ENCODE measurements around the gene MTHFSD. TPM values are rescaled to one million over a fixed set of nuclear protein-coding genes. Genes with fewer than 3 reads are reported as not detected.

The MTHFSD gene
- total RNA-seq, 1 donor from 2014 or later, result 20.2 TPM

- Mint-ChIP-seq H3K4me1 (ENCODE audit: unreplicated experiment) (peaks cover 4% of the 10 kb centered on the region), H3K36me3 (peaks cover 4% of the 10 kb centered on the region), H3K27ac (no peak overlapping the region), H3K9me3 (no peaks in the 10 kb centered on the region), H3K27me3 (peaks cover 87% of the 10 kb centered on the region), H3K4me3 (peak overlapping the region; percentile 61)
- no peak for TF ChIP-seq CTCF (conservative IDR thresholded peaks at IDR 0.05)
- no peak for DNase-seq (ENCODE audit: extremely low spot score, unreplicated experiment)
Observed at GRCh38 chr16:86515777-86516622, 39.0 kb downstream of the MTHFSD start.

- H3K27me3 Mint-ChIP-seq, result peaks cover 89% of the 10 kb centered on the region
- H3K36me3 Mint-ChIP-seq, result peaks cover 4% of the 10 kb centered on the region
- H3K4me3 Mint-ChIP-seq, result no peak overlapping the region
- no peak for TF ChIP-seq CTCF (conservative IDR thresholded peaks at IDR 0.05)
- no peak for DNase-seq (ENCODE audit: extremely low spot score, unreplicated experiment)
- peaks cover 4% of the 10 kb centered on the region for H3K4me1 Mint-ChIP-seq (ENCODE audit: unreplicated experiment)
- no peak overlapping the region for H3K27ac Mint-ChIP-seq
- H3K9me3 Mint-ChIP-seq, result no peaks in the 10 kb centered on the region
Observed at GRCh38 chr16:86515413-86515776, 39.6 kb downstream of the MTHFSD start.

- H3K4me1 Mint-ChIP-seq (ENCODE audit: unreplicated experiment), result peaks cover 4% of the 10 kb centered on the region
- no peak for TF ChIP-seq CTCF (conservative IDR thresholded peaks at IDR 0.05)
- H3K4me3 Mint-ChIP-seq, result peak overlapping the region; percentile 56
- H3K27me3 Mint-ChIP-seq, result peaks cover 82% of the 10 kb centered on the region
- H3K9me3 Mint-ChIP-seq, result no peaks in the 10 kb centered on the region
- peaks cover 4% of the 10 kb centered on the region for H3K36me3 Mint-ChIP-seq
- no peak overlapping the region for H3K27ac Mint-ChIP-seq
- no peak for DNase-seq (ENCODE audit: extremely low spot score, unreplicated experiment)
Observed at GRCh38 chr16:86514481-86515376, 40.3 kb downstream of the MTHFSD start.

- Mint-ChIP-seq H3K27ac (peak overlapping the region; percentile 24), H3K36me3 (peaks cover 4% of the 10 kb centered on the region), H3K9me3 (no peaks in the 10 kb centered on the region), H3K27me3 (peaks cover 79% of the 10 kb centered on the region), H3K4me3 (peak overlapping the region; percentile 78), H3K4me1 (ENCODE audit: unreplicated experiment) (peaks cover 4% of the 10 kb centered on the region)
- DNase-seq (ENCODE audit: extremely low spot score, unreplicated experiment), result no peak
- no peak for TF ChIP-seq CTCF (conservative IDR thresholded peaks at IDR 0.05)
Observed at GRCh38 chr16:86513471-86514277, 41.4 kb downstream of the MTHFSD start.

- DNase-seq (ENCODE audit: extremely low spot score, unreplicated experiment), result no peak
- peak overlapping the region; percentile 68 for H3K4me3 Mint-ChIP-seq
- TF ChIP-seq CTCF (conservative IDR thresholded peaks at IDR 0.05), result no peak
- peaks cover 4% of the 10 kb centered on the region for H3K36me3 Mint-ChIP-seq
- H3K9me3 Mint-ChIP-seq, result no peaks in the 10 kb centered on the region
- H3K4me1 Mint-ChIP-seq (ENCODE audit: unreplicated experiment), result peaks cover 5% of the 10 kb centered on the region
- H3K27me3 Mint-ChIP-seq, result peaks cover 74% of the 10 kb centered on the region
- H3K27ac Mint-ChIP-seq, result no peak overlapping the region
Observed at GRCh38 chr16:86512860-86513470, 42.1 kb downstream of the MTHFSD start.

All from type B pancreatic cell (in vitro differentiated cells).